Activated T-cell treated with anti-CD3 and anti-CD28 coated beads for 48 hours (primary cell): ENCODE measurements around the gene ENOX2.

Source experiments
- DNase-seq: peaks from one replicate; pipeline ENCODE4 v3.0.0-alpha.2; 2020; ENCODE audit warnings: low read depth

ENOX2 gene

GRCh38 chrX:130623518-130623917 lies 279.5 kb downstream of the ENOX2 start:
- DNase-seq: no peak

GRCh38 chrX:130615941-130616340 lies 287.1 kb downstream of the ENOX2 start:
- no peak for DNase-seq

DNA sequence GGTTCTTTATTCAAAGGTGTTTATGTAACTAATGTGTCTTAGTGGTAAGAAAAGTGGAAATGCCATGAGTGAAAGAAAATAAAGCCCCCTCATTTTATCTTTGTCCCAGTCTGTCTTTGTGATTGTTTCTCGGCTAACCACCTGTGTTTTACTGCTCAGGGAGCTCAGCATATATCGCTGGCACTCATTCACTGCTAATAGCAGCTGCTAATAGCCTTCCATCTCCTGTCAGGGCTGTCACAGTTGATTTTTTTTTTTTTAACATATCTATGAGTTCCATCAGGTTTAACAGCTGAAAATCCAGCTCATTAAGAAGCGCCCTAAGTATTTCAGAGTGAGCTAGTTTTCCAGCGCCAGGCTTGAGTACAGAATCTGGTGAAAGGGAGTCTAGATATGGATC lies 295.6 kb downstream of the ENOX2 start:
- no peak for DNase-seq

- no peak for DNase-seq
These were observed 296.6 kb downstream of the ENOX2 start for GRCh38 chrX:130606425-130606824.

DNA sequence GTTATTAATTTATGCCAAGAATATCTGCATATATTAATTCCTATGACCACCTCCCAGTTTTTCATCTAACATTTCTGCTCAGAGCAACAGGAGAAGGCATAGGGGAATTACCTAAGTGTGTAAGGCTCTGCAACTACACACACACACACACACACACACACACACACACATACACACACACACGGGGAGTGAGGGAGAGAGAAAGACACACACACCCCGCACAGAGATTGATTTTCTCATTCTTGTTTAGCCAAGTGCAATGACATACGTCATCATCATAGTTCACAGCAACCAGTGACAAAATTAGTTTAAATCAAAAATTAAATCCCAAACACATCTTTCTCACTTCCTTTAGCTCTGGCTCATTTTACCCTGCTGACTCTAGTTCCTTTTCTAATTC lies 298.1 kb downstream of the ENOX2 start:
- no peak for DNase-seq

- no peak for DNase-seq
These were observed 308.5 kb downstream of the ENOX2 start for GRCh38 chrX:130594453-130594916.

DNA sequence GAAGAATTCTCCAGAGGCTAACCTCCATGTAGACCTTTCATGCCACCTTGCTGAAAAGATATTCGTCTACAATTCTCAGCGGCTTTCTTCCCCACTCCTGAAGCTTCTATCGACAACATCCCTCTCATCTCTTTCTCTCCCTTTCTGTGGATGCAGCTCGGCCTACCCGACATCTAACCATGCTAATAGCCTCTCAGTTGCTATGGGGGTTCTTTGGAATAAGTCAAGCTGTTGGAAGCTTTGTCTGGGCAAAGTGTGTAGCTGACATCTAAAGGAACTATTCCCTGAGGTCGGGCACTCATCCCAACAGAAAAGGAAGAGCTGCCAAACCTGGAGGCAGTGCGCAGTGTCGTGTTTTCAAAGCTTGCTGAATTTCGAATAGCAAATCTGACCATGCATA lies 309.1 kb downstream of the ENOX2 start:
- no peak for DNase-seq

GRCh38 chrX:130592204-130592603 lies 310.8 kb downstream of the ENOX2 start:
- no peak for DNase-seq

- DNase-seq: no peak
These were observed 324.1 kb downstream of the ENOX2 start for GRCh38 chrX:130578906-130579305.

DNA sequence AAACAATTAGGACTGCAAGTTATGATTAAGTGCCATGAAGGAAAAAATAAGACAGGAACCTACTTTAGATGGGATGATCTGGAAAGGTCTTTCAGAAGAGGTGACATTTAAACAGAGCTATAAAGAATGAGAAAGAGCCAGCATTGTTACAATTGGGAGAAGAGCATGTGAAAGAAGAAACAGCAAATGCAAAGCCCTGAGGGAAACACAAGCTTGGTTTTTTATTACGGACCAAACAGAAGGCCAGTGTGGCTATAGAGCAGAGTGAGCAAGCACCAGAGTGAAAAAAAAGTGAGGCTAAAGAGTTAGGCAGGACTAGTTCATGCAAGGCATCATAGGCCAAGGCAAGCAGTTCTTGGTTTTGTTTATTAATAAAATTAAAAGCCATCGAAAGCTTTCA lies 325.6 kb downstream of the ENOX2 start:
- no peak for DNase-seq

DNA sequence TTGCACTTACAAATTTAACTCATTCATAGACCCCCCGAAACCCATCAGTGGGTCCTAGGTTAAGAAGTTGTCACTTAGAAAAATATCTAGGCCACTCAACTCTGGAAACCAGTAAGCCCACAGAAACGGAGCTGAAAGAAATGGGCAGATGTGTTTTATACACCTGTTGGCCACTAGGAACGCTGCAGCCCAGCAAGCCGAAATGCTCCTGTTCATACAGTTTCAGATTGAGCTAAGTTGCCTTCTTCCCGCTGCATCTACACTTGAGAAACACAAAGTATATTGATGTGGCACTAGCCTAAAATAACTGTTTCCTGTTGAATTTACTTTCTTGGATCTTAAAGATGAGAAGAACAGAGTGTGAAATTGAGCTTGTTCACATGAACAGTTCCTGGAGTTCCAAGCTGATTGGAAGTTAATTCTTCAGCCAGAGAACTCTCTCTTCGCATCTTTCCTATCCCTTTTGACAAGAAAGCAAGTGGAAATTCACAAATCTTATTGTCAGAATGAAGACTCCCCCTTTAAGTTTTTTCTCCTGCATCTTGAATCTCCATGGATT lies 327.1 kb downstream of the ENOX2 start:
- peak; percentile 0 for DNase-seq
